Amniotic epithelial cell (primary cell): Measurements from ENCODE around the gene LTBP2.

Experiments
- DNase-seq: peaks from one replicate; pipeline ENCODE4 v3.0.0-alpha.2; 2010; ENCODE audit warnings: low read depth

LTBP2 gene

GRCh38 chr14:74507085-74507484 is 105.0 kb downstream of the LTBP2 start:
- DNase-seq = no peak

- DNase-seq = no peak
Observed at GRCh38 chr14:74506411-74506851, 105.6 kb downstream of the LTBP2 start.

GRCh38 chr14:74505831-74506230 is 106.2 kb downstream of the LTBP2 start:
- no peak for DNase-seq

GRCh38 chr14:74504874-74505720 is 106.9 kb downstream of the LTBP2 start:
- DNase-seq = no peak

GRCh38 chr14:74504412-74504811 is 107.6 kb downstream of the LTBP2 start:
- no peak for DNase-seq

- DNase-seq = no peak
Observed at GRCh38 chr14:74503938-74504335, 108.1 kb downstream of the LTBP2 start.

GRCh38 chr14:74503291-74503937 is 108.6 kb downstream of the LTBP2 start:
- DNase-seq = no peak

GRCh38 chr14:74502236-74503019 is 109.6 kb downstream of the LTBP2 start:
- DNase-seq = peak; percentile 50

GRCh38 chr14:74501691-74502090 is 110.3 kb downstream of the LTBP2 start:
- DNase-seq = no peak

- peak; percentile 77 for DNase-seq
Observed at GRCh38 chr14:74501135-74501614, 110.9 kb downstream of the LTBP2 start.

- no peak for DNase-seq
Observed at GRCh38 chr14:74500417-74501134, 111.5 kb downstream of the LTBP2 start.

GRCh38 chr14:74495356-74495755 is 116.7 kb downstream of the LTBP2 start:
- DNase-seq = peak; percentile 36

GRCh38 chr14:74493343-74494261 is 118.4 kb downstream of the LTBP2 start, which contains the start of gene ISCA2:
Gene ISCA2 (plus strand): TSS chr14:74493765. CDS start chr14:74493775, 10 bp downstream.
- DNase-seq = peak; percentile 98

- DNase-seq = no peak
Observed at GRCh38 chr14:74492776-74493342, 119.2 kb downstream of the LTBP2 start, which contains the start of gene NPC2. Gene NPC2 (minus strand): TSS chr14:74493305. CDS start chr14:74493274, 31 bp downstream.

GRCh38 chr14:74491956-74492775 is 119.9 kb downstream of the LTBP2 start:
- peak; percentile 44 for DNase-seq

- no peak for DNase-seq
Observed at GRCh38 chr14:74490486-74490885, 121.6 kb downstream of the LTBP2 start.

GRCh38 chr14:74488786-74489397 is 123.1 kb downstream of the LTBP2 start:
- peak; percentile 72 for DNase-seq

GRCh38 chr14:74486164-74486563 is 125.9 kb downstream of the LTBP2 start:
- no peak for DNase-seq

- peak; percentile 35 for DNase-seq
Observed at GRCh38 chr14:74483321-74483720, 128.7 kb downstream of the LTBP2 start.
